GM19043 (cell line): Measurements from ENCODE around the gene KCTD13.
A peak's percentile ranks its signal among the peaks of the same experiment; 100 is the strongest.
"Not testable (repeated sequence)": the region's sequence is repeated elsewhere in the genome, so short reads cannot be mapped to it uniquely, and the experiment has no call there.

Experiments
- ATAC-seq: cut with Tn5 transposase; IDR thresholded peaks from one replicate; pipeline ENCODE4 v1.9.1; 2021; ENCODE audit warnings: low read depth; ENCODE audit not compliant: unreplicated experiment

KCTD13 gene

DNA sequence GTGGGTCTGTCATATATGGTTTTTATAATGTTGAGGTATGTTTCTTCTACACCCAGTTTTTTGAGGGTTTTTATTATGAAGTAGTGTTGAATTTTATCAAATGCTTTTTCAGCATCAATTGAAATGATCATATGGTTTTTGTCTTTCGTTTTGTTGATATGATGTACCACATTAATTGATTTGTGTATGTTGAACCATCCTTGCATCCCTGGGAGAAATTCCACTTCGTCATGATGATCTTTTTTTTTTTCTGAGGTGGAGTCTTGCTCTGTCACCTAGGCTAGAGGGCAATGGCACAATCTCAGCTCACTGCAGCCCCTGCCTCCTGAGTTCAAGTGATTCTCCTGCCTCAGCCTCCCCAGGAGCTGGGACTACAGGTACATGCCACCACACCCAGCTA lies 21.9 kb upstream of the KCTD13 start:
- ATAC-seq = no peak

GRCh38 chr16:29943846-29944799 lies 18.1 kb upstream of the KCTD13 start:
- no peak for ATAC-seq

DNA sequence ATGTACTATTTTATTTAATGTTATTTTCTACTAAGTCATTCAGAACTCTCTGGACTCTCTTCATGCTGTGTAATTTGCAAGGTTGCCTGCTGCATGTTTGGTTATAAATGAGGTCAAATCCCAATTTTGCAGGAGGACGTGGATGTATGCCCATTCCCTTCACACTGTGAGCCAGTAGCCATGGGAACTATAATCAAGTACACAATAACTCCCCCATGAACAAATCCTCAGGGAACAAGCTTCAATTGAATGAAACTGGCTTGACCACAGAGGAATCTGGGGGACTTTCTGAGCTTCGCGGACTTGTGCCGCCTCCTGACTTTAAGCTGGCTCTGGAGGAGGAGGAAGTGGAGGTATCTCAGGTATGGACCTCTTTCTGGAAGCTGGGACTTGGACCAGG lies 14.6 kb upstream of the KCTD13 start:
- no peak for ATAC-seq

DNA sequence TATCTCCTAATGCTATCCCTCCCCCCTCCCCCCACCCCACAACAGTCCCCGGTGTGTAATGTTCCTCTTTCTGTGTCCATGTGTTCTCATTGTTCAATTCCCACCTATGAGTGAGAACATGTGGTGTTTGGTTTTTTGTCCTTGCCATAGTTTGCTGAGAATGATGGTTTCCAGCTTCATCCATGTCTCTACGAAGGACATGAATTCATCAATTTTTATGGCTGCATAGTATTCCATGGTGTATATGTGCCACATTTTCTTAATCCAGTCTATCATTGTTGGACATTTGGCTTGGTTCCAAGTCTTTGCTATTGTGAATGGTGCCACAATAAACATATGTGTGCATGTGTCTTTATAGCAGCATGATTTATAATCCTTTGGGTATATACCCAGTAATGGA lies 5.7 kb upstream of the KCTD13 start:
- ATAC-seq = not testable (repeated sequence)

GRCh38 chr16:29927070-29927905 lies 1.3 kb upstream of the KCTD13 start:
- ATAC-seq = no peak

DNA sequence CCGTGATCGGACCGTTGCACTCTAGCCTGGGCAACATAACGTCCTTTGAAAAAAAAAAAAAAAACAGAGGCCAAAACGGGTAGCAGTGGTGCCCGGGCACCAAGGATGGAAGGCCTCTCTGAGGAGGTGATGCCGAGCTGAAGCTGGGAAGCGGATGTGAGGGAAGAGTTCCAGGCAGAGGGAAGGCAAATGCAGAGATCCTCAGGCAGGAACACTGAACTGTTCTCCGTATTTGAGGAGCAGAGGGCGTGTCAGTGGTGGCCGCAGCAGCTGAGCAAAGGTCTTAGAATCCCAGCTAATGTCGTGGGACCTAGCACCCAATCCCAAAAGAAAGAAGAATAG lies 656 bp upstream of the KCTD13 start:
- ATAC-seq = peak; percentile 9

- ATAC-seq = no peak
Measured at GRCh38 chr16:29925105-29925756, 795 bp downstream of the KCTD13 start.

- no peak for ATAC-seq
Measured at GRCh38 chr16:29922986-29923501, 3.0 kb downstream of the KCTD13 start.

DNA sequence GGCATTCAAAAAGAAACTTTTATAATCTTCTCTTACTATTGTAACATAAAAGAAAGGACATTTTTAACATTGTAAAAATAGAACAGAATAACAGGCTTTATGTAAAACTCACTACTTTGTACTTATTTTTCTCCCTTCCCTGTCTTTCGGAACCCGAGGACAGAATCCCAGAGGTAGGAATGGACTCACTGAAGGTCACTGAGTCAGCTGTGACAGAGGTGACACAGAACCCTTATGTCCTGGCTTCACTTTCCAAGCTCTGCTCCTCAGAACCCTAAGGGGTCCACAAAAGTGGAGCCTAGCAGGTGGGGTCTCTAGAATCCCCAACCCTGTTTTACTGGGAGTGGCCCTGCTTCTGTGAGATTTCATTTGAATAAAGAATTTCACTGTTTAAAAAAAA lies 3.7 kb downstream of the KCTD13 start:
- ATAC-seq = no peak

DNA sequence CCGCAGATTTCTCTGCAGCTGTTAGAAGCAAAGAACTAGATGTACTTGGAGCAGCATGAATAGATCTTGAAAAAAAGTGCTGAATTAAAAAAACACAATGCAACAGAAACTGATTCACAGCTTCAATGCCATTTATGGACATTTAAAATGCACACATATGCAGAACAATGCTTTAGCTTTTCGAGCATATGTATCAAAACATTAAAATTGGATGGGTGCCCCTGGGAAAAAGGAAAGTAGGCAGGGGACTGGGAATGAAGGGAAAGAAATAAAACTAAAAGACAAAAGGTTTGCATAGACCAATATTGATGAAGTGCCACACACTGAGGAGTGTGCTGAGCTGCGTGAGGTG lies 5.0 kb downstream of the KCTD13 start:
- no peak for ATAC-seq

DNA sequence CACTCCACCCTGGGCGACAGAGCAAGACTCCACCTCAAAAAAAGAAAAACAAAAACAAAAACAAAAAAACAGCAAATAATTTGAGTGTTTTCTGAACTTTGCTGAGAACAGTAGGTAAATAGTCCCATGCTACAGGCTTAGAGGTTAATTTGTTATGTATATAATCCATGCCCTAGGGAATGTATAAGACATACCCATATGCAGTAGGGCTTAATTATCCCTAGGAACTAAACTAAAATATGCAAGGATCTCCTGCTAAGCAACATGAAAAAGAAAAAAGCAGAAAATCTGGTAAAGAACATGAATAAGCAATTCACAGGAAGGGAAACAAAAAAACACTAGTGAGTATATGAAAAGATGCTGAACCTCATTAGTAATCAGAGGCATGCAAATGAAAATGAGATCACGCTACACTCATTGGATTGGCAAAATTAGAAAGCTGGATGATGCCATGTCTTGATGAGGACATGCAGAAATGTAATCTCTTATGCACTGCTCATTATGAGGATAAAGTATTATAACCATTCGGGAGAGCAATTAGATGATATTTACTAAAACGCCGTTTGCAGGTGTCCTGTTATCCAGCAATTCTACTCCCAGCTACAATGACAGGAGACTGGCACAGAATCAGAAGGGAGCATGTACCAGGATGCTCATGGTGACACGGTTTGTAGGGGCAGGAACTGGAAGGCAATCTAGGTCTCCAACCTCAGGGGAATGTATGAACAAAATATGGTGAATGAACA lies 5.6 kb downstream of the KCTD13 start:
- no peak for ATAC-seq

GRCh38 chr16:29916979-29917378 lies 9.0 kb downstream of the KCTD13 start:
- no peak for ATAC-seq

DNA sequence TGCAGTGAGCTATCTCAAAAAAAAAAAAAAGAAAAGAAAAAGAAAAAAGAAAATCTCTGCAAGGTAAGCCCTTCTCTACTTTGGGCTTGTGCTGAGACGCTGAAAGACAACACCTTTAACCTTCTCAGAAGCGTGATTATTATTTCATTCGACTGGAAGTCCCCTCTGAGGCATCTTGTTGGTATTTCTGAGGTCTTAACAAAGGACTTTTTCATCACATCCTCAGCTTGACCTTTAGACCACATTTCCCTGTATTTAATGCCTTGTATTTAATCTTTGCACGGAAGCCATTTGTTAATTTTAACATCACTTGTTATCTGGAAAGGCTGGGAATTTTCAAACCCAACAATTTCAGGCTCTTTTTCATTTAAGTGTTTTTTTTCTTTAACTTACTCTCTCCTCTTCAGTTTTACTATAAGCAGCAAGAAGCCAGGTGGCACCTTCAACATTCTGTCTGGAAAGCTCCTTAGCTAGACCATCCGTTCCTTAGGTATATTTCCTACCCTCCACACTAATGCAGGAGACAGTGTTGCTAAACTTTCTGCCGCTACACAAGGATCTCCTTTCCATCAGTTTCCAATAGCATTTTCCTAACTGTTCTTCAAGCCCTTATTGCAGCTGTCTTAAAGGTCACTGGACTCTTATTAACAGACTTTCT lies 10.3 kb downstream of the KCTD13 start:
- no peak for ATAC-seq

- no peak for ATAC-seq
Measured at GRCh38 chr16:29913514-29913913, 12.5 kb downstream of the KCTD13 start.

GRCh38 chr16:29912087-29912486 lies 13.9 kb downstream of the KCTD13 start:
- no peak for ATAC-seq

GRCh38 chr16:29911676-29912010 lies 14.4 kb downstream of the KCTD13 start:
- ATAC-seq = no peak

DNA sequence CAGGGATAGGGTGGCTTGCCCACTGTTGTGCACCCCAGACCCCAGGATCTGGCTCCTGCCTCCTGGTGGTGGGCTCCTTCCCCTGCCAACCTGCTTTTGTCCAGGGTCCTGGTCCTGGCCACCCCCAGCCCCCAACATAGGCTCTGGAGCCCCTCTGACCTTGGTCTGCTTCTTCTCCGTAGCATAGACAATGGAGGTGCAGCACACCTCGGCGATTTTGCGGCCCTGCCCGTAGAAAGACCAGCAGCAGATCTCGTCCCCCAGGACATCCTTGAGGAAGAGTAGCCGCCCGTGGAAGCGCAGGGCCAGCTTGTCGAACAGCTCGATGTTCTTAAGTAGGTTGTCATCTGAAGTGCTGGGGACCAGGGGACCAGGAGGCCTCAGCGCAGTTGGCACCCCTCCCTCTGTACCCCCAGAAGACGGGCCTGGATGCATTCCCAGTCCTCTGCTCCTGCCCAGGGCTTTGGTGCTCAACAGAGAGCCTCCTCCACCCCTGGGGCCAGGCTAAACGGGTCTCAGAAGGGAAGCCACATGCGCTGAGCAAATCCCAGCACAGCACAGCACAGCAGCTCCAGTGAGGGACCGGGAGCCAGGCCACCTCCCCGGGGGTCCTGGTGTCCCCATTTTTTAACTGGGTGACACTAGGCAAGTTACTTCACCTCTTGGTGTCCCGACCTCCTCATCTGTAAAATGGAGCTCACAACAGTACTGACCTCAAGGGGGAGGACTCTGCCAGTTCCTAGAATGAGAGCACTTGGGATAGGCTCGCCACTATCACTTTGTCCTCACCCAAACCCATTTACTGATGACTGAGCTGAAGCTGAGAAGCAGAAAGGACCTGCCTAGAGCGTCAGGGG lies 15.0 kb downstream of the KCTD13 start:
- ATAC-seq = no peak

GRCh38 chr16:29909851-29910250 lies 16.2 kb downstream of the KCTD13 start:
- ATAC-seq = not testable (repeated sequence)

- ATAC-seq = no peak
Measured at GRCh38 chr16:29909391-29909790, 16.6 kb downstream of the KCTD13 start.
